Measurements from ENCODE around the gene CHFR.
"Not testable (repeated sequence)": the region's sequence is repeated elsewhere in the genome, so short reads cannot be mapped to it uniquely, and the experiment has no call there.

The CHFR gene

GRCh38 chr12:132807295-132808092 lies 79.9 kb downstream of the CHFR start:
- no peak for DNase-seq (ENCODE audit: low read depth in 2 of 2)

- DNase-seq (ENCODE audit: low read depth in 2 of 2): peak in 1 of 2 donors; percentile 32
Measured at GRCh38 chr12:132806857-132807256, 80.5 kb downstream of the CHFR start.

- no peak for DNase-seq (ENCODE audit: low read depth in 2 of 2)
Measured at GRCh38 chr12:132804426-132804861, 83.0 kb downstream of the CHFR start.

GRCh38 chr12:132803888-132804287 lies 83.5 kb downstream of the CHFR start:
- no peak for DNase-seq (ENCODE audit: low read depth in 2 of 2)

GRCh38 chr12:132803125-132803524 lies 84.3 kb downstream of the CHFR start:
- no peak for DNase-seq (ENCODE audit: low read depth in 2 of 2)

- DNase-seq (ENCODE audit: low read depth in 2 of 2): no peak
Measured at GRCh38 chr12:132801741-132802140, 85.7 kb downstream of the CHFR start.

- DNase-seq (ENCODE audit: low read depth in 2 of 2): no peak
Measured at GRCh38 chr12:132798836-132799235, 88.6 kb downstream of the CHFR start.

- DNase-seq (ENCODE audit: low read depth in 2 of 2): no peak
Measured at GRCh38 chr12:132797820-132798570, 89.4 kb downstream of the CHFR start.

- DNase-seq (ENCODE audit: low read depth in 2 of 2): no peak
Measured at GRCh38 chr12:132795847-132796246, 91.6 kb downstream of the CHFR start.

- DNase-seq (ENCODE audit: low read depth in 2 of 2): not testable (repeated sequence)
Measured at GRCh38 chr12:132791940-132792339, 95.5 kb downstream of the CHFR start.

- DNase-seq (ENCODE audit: low read depth in 2 of 2): no peak
Measured at GRCh38 chr12:132789099-132789471, 98.3 kb downstream of the CHFR start.

- DNase-seq (ENCODE audit: low read depth in 2 of 2): no peak
Measured at GRCh38 chr12:132788375-132789098, 98.9 kb downstream of the CHFR start.

- DNase-seq (ENCODE audit: low read depth in 2 of 2): no peak
Measured at GRCh38 chr12:132787877-132788276, 99.5 kb downstream of the CHFR start.

- no peak for DNase-seq (ENCODE audit: low read depth in 2 of 2)
Measured at GRCh38 chr12:132786192-132786591, 101.2 kb downstream of the CHFR start.

GRCh38 chr12:132784580-132784979 lies 102.8 kb downstream of the CHFR start:
- no peak for DNase-seq (ENCODE audit: low read depth in 2 of 2)

- no peak for DNase-seq (ENCODE audit: low read depth in 2 of 2)
Measured at GRCh38 chr12:132783917-132784531, 103.4 kb downstream of the CHFR start.

All from stimulated activated CD8-positive, alpha-beta memory T cell treated with anti-CD3 and anti-CD28 coated beads, Interleukin-2, amount 100 ng/mL, for 48 hours (primary cell).